ENCODE results near the gene FLNB. TPM values are rescaled to one million over a fixed set of nuclear protein-coding genes. Genes with fewer than 3 reads are reported as not detected.
A peak's percentile ranks its signal among the peaks of the same experiment; 100 is the strongest.

The FLNB gene
- total RNA-seq, 1 experiment from 2014 or later: 97.5 TPM

GRCh38 chr3:58164199-58164879 lies 156.1 kb downstream of the FLNB start:
- DNase-seq (ENCODE audit: low read depth): peak; percentile 24

DNA sequence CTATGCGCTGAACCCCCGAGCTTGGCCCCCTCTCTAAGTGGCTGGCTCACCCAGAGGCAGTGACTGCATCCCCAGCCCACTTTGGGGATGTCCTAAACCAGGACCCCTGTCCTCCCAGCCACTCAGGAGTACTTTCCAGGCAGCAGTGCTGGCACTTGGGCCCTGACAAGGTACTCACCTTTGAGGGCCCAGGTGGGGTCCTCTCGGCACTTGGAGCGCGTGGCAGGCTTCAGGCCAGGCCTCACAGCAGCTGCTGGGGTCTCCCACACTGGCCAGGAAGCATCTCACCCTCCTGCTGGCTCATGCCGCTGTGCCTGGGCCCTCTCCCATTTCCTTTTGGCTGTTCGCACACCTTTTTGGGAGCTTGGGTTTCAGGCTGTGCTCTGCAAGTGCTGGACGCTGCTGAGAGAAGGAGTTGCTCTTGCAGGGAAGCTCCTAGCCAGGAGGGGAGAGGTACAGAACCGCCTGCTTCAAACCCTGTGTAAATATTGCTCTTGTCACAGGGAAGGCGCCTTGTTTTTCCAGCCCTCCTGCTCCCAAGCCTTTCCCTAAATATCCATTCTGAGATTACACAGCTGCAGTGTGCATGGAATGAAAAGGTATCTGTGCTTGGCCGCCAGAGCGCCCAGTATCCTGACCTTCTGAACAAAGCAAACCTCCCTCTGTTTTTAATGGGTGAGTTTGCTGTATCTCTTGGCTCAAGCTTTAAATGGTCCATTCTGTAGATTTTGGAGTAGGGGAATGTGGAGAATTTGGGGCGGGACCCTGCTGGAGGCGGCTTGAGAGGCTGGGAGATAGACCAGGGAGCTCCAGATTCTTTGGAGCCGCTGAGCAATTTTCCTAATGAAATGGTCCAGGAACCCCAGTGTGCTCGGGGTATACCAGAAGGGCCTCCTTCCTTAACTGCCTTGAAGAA lies 156.9 kb downstream of the FLNB start:
- DNase-seq (ENCODE audit: low read depth): no peak

GRCh38 chr3:58167431-58168351 lies 159.5 kb downstream of the FLNB start:
- peak; percentile 50 for DNase-seq (ENCODE audit: low read depth)

- DNase-seq (ENCODE audit: low read depth): no peak
Measured at GRCh38 chr3:58168498-58168897, 160.3 kb downstream of the FLNB start.

GRCh38 chr3:58169371-58169770 lies 161.1 kb downstream of the FLNB start:
- DNase-seq (ENCODE audit: low read depth): no peak

DNA sequence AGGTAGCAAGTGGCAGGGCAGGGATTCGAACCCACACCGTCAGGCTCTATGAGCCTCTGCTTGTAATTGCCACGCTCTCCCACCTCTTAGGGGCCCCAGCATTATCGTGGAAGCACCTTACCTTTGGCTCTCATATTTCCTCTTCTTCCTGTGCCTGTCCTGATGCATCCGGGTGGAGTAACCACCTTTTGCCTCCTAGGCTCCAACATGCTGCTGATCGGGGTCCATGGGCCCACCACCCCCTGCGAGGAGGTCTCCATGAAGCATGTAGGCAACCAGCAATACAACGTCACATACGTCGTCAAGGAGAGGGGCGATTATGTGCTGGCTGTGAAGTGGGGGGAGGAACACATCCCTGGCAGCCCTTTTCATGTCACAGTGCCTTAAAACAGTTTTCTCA lies 162.2 kb downstream of the FLNB start:
- no peak for DNase-seq (ENCODE audit: low read depth)

GRCh38 chr3:58171126-58171525 lies 162.9 kb downstream of the FLNB start:
- no peak for DNase-seq (ENCODE audit: low read depth)

DNA sequence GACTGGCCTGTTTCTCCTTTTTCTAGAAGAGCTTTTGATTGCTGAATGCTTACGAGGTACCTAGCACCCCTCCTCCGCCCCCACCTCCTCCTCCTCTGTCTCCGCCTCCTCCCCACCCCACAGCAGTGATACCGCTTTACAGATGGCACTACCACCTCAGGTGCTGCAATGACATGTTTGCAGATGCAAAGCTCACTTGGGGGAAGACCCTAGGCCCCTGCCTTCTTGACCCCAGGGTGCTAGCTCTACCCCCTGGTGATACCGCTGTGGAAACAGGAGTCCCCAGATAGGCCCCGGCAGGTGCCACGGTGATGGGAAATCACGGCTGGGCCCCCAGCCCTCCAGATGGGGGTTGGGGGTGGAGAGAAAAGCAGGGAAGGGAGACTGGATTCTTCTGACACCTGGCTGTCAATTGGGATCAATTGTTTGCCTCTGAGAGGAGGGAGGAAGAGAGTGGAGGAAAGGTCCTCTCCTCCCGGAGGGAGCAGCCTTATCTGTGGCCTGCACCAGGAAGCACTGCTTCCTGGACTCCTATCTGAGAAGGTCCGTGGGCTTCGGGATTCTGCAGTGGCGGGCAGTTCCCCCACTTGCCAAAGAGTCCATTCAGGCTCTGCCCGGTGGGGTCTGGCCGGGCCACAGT lies 164.9 kb downstream of the FLNB start:
- DNase-seq (ENCODE audit: low read depth): no peak

DNA sequence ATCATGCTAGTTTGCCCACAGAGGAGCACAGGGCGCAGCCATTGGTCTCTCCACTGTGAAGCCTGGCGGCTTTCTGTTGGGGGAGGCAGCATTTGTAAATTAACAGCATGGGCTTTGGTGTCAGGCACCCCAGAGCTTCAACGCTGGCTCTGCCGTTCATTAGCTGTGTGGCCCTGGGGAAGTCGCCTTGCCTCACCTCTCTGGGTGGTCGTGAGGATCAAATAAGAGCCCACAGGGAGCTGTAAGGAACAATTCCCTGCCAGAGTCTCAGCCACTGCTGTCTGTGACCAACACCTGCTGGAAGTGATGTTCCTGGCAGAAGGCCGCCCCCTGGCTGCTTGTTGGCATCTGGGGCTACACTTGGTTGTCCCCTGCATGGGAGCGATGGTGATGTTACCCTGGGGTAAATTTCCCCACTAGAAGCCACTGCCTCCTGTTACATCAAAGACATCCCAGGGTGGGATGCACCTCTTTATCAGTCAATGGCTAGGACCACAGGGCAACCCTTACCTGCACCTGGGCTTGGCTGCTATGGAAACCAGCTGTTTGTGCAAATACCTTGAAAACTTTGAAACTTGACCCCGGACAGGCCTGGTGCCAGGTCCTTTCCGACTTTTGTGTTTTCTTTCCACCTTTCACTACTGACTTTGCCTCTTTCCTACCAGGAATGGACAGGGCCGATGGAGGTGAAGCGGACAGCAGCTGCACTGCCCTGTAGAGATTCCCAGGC lies 165.6 kb downstream of the FLNB start:
- DNase-seq (ENCODE audit: low read depth): peak; percentile 24

GRCh38 chr3:58175187-58175436 lies 166.9 kb downstream of the FLNB start:
- DNase-seq (ENCODE audit: low read depth): no peak

DNA sequence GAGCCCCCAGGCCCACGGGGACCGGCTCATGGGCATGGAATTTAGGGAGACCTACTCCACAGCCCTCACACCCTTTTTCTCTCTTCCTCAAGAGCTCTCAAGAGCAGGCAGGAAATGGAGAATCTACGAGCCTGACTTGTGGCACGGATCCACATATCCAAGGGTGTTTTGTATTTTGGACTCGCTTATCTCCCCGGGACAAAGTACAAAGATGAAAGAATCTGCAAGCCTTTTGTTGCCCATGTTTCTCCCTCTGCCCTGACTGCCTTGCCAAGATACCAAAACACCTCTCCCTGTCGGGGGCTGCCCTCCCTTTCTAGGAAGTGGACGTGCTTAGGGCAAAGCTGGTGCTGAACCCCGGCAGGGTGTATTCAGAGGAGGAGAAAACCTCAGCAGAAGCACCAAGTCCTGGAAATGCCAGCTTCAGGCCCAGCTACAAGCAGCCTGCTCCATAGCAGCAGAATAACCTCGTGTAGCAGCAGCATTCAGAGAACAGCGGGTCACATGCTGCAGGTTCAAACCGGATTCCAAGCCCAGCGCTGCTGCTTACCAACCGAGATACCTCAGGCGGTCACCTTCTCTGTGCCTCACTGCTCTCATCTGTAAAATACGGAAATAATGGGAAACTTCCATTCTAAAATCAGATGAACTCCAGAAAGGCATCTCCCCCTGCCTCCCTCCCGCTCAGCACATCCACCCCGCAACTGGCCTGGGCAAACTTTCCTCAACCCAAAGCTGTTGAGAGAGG lies 167.4 kb downstream of the FLNB start:
- peak; percentile 25 for DNase-seq (ENCODE audit: low read depth)

DNA sequence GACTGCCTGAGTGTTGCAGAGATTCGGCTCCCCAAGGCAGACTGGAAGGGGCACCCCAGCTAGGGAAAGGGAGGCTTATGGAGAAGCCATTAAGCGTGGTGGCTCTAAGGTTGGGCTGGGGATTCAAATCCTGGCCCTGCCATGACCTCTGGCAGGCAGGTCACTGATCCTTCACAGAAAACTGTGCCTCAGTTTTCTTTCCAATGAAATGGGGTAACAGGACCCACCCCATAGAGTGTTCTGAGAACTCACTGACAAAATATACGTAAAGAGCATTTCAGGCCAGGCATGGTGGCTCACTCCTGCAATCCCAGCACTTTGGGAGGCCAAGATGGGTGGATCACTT lies 167.9 kb downstream of the FLNB start:
- DNase-seq (ENCODE audit: low read depth): no peak

- peak; percentile 31 for DNase-seq (ENCODE audit: low read depth)
Measured at GRCh38 chr3:58176827-58177489, 168.7 kb downstream of the FLNB start.

GRCh38 chr3:58177747-58178527 lies 169.7 kb downstream of the FLNB start:
- peak; percentile 79 for DNase-seq (ENCODE audit: low read depth)

- DNase-seq (ENCODE audit: low read depth): no peak
Measured at GRCh38 chr3:58178528-58179234, 170.5 kb downstream of the FLNB start.

GRCh38 chr3:58179235-58180098 lies 171.2 kb downstream of the FLNB start:
- DNase-seq (ENCODE audit: low read depth): no peak

GRCh38 chr3:58180099-58180880 lies 172.1 kb downstream of the FLNB start:
- DNase-seq (ENCODE audit: low read depth): no peak

All from Daoy (cell line).